HEK293 (cell line): ENCODE results near the gene RRP1B.

ENCODE experiments used
- SETDB1 ChIP-seq: IDR thresholded peaks from one replicate; pipeline ENCODE4 v1.6.1; 2017; ENCODE audit warnings: mild to moderate bottlenecking, low read length, moderate library complexity, mixed read lengths; ENCODE audit not compliant: insufficient read length
- ZBTB26 ChIP-seq: fragments of 450-650 bp; formaldehyde crosslinking; optimal IDR thresholded peaks from 2 replicates; pipeline ENCODE3; 2016; ENCODE audit warnings: missing biosample characterization, mild to moderate bottlenecking, missing genetic modification characterization
- ZNF350 ChIP-seq: fragments of 450-650 bp; formaldehyde crosslinking; IDR thresholded peaks from 2 replicates; pipeline ENCODE4 v1.5.0; 2017; ENCODE audit warnings: missing biosample characterization, mild to moderate bottlenecking, missing genetic modification characterization
- TF ChIP-seq, protein P1 (sequence below): fragments of 450-650 bp; formaldehyde crosslinking; IDR thresholded peaks from 2 replicates; pipeline ENCODE4 v1.5.1; 2016; ENCODE audit warnings: missing biosample characterization, missing genetic modification characterization

- TF ChIP-seq ZNF350 (tag by site-specific recombination), result no peak
- TF ChIP-seq, protein P1, sequence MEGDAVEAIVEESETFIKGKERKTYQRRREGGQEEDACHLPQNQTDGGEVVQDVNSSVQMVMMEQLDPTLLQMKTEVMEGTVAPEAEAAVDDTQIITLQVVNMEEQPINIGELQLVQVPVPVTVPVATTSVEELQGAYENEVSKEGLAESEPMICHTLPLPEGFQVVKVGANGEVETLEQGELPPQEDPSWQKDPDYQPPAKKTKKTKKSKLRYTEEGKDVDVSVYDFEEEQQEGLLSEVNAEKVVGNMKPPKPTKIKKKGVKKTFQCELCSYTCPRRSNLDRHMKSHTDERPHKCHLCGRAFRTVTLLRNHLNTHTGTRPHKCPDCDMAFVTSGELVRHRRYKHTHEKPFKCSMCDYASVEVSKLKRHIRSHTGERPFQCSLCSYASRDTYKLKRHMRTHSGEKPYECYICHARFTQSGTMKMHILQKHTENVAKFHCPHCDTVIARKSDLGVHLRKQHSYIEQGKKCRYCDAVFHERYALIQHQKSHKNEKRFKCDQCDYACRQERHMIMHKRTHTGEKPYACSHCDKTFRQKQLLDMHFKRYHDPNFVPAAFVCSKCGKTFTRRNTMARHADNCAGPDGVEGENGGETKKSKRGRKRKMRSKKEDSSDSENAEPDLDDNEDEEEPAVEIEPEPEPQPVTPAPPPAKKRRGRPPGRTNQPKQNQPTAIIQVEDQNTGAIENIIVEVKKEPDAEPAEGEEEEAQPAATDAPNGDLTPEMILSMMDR (tag by site-specific recombination), result no peak
- no peak for TF ChIP-seq ZBTB26 (tag by site-specific recombination)
- TF ChIP-seq SETDB1, result no peak
These were observed 34.6 kb downstream of the RRP1B start for GRCh38 chr21:43693981-43694380.
